ENCODE results near the gene CORO2B. TPM values are rescaled to one million over a fixed set of nuclear protein-coding genes. Genes with fewer than 3 reads are reported as not detected.

Gene CORO2B
- polyA plus RNA-seq, 1 donor from 2014 or later, result 15.1 TPM

DNA sequence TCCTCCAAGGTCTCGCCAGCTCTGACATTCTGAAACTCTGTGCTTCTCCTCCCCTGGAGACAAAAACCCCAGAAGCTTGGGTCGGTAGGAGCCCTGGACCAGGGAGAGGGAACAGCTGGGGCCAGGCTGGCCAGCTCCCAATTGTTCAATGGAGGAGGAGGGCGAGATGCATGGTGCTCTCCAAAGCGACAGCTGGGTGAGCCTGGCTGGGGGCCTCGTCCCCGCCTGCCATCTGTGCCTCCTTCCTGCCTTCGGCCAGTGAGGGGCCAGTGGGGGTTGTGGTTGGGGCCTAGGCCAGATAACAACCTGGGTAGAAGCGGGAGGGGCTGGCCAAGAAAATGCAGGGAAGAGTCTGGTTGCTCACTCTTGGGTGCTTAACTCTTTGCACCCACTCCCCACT lies 79.4 kb downstream of the CORO2B start:
- no peak overlapping the region for H3K27ac ChIP-seq (ENCODE audit: low read length)
- no peak overlapping the region for H3K4me3 ChIP-seq (ENCODE audit: low read length)
- H3K9me2 ChIP-seq (ENCODE audit: insufficient read depth, low read length), result no peaks in the 10 kb centered on the region
- no peaks in the 10 kb centered on the region for H4K20me1 ChIP-seq (ENCODE audit: insufficient read depth)
- H2AFZ ChIP-seq (ENCODE audit: low read depth, low read length), result no peak overlapping the region
- H3K27me3 ChIP-seq (ENCODE audit: insufficient read depth, low read depth, low read length), result no peaks in the 10 kb centered on the region
- no peaks in the 10 kb centered on the region for H3K9me3 ChIP-seq (ENCODE audit: low read length)
- no peak overlapping the region for H3K4me2 ChIP-seq (ENCODE audit: low read length)
- no peaks in the 10 kb centered on the region for H3K79me2 ChIP-seq (replicated peaks; ENCODE audit: insufficient read depth, low read length)
- H3K9ac ChIP-seq (ENCODE audit: low read length), result no peak overlapping the region
- no peaks in the 10 kb centered on the region for H3F3A ChIP-seq (ENCODE audit: insufficient read depth, low read length, poor library complexity, severe bottlenecking)
- TF ChIP-seq, protein P1, sequence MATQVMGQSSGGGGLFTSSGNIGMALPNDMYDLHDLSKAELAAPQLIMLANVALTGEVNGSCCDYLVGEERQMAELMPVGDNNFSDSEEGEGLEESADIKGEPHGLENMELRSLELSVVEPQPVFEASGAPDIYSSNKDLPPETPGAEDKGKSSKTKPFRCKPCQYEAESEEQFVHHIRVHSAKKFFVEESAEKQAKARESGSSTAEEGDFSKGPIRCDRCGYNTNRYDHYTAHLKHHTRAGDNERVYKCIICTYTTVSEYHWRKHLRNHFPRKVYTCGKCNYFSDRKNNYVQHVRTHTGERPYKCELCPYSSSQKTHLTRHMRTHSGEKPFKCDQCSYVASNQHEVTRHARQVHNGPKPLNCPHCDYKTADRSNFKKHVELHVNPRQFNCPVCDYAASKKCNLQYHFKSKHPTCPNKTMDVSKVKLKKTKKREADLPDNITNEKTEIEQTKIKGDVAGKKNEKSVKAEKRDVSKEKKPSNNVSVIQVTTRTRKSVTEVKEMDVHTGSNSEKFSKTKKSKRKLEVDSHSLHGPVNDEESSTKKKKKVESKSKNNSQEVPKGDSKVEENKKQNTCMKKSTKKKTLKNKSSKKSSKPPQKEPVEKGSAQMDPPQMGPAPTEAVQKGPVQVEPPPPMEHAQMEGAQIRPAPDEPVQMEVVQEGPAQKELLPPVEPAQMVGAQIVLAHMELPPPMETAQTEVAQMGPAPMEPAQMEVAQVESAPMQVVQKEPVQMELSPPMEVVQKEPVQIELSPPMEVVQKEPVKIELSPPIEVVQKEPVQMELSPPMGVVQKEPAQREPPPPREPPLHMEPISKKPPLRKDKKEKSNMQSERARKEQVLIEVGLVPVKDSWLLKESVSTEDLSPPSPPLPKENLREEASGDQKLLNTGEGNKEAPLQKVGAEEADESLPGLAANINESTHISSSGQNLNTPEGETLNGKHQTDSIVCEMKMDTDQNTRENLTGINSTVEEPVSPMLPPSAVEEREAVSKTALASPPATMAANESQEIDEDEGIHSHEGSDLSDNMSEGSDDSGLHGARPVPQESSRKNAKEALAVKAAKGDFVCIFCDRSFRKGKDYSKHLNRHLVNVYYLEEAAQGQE (IDR thresholded peaks at IDR 0.05; ENCODE audit: borderline replicate concordance), result no peak
- TF ChIP-seq TAF1 (IDR thresholded peaks at IDR 0.05; ENCODE audit: low read depth), result no peak
- TF ChIP-seq, protein P2, sequence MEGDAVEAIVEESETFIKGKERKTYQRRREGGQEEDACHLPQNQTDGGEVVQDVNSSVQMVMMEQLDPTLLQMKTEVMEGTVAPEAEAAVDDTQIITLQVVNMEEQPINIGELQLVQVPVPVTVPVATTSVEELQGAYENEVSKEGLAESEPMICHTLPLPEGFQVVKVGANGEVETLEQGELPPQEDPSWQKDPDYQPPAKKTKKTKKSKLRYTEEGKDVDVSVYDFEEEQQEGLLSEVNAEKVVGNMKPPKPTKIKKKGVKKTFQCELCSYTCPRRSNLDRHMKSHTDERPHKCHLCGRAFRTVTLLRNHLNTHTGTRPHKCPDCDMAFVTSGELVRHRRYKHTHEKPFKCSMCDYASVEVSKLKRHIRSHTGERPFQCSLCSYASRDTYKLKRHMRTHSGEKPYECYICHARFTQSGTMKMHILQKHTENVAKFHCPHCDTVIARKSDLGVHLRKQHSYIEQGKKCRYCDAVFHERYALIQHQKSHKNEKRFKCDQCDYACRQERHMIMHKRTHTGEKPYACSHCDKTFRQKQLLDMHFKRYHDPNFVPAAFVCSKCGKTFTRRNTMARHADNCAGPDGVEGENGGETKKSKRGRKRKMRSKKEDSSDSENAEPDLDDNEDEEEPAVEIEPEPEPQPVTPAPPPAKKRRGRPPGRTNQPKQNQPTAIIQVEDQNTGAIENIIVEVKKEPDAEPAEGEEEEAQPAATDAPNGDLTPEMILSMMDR (IDR thresholded peaks at IDR 0.05; ENCODE audit: poor library complexity, severe bottlenecking), result no peak
- no peak for TF ChIP-seq RAD21 (conservative IDR thresholded peaks at IDR 0.05)
- no peaks in the 10 kb centered on the region for H3K36me3 ChIP-seq (ENCODE audit: insufficient read depth, low read length)

DNA sequence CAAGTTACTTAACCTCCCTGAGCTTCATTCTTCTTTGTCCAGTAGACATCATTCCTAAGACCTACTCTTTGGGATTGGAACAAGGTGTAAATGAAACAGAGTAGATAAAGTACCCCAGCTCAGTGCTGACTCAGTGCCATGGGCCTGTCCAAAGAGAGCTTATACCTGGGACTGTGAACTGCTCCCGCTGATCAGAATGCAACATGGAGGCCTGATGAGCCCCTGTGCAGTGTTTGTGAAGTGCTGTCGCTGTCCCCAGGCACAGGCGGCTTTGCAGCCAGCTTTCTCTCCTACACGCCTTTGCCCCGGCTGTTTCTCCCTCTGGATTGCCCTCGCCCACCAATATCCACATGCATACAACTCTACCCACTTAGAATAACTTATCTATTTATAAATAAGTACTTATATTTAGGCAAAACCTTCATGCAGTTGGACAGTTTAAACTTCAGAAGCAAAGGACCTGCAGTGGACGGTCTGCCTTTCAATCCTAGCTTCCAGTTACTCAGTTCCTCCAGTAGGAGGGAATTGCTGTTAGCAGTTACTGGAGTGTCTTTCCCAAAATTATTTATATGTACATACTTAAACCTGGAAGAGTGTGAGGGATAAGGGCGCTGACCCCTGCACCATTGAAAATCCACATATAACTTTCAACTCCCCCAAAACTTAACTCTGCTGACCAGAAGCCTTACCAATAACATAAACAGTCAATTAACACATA lies 80.0 kb downstream of the CORO2B start:
- H2AFZ ChIP-seq (ENCODE audit: low read depth, low read length), result no peak overlapping the region

More for the DNA sequence above, 80.0 kb downstream of the CORO2B start:
- Histone ChIP-seq H3K4me2 (ENCODE audit: low read length) (no peak overlapping the region), H3F3A (ENCODE audit: insufficient read depth, low read length, poor library complexity, severe bottlenecking) (no peaks in the 10 kb centered on the region), H3K9me2 (ENCODE audit: insufficient read depth, low read length) (no peaks in the 10 kb centered on the region), H3K9me3 (ENCODE audit: low read length) (no peaks in the 10 kb centered on the region), H3K27me3 (ENCODE audit: insufficient read depth, low read depth, low read length) (no peaks in the 10 kb centered on the region), H3K4me3 (ENCODE audit: low read length) (no peak overlapping the region), H3K36me3 (ENCODE audit: insufficient read depth, low read length) (no peaks in the 10 kb centered on the region), H3K9ac (ENCODE audit: low read length) (no peak overlapping the region), H3K79me2 (replicated peaks; ENCODE audit: insufficient read depth, low read length) (no peaks in the 10 kb centered on the region), H4K20me1 (ENCODE audit: insufficient read depth) (no peaks in the 10 kb centered on the region), H3K27ac (ENCODE audit: low read length) (no peak overlapping the region)
- TF ChIP-seq, protein P1 (IDR thresholded peaks at IDR 0.05; ENCODE audit: borderline replicate concordance), result no peak
- no peak for TF ChIP-seq POLR2AphosphoS5 (IDR thresholded peaks at IDR 0.05)
- no peak for TF ChIP-seq SMC3 (conservative IDR thresholded peaks at IDR 0.05; ENCODE audit: poor library complexity)
- TF ChIP-seq RAD21 (conservative IDR thresholded peaks at IDR 0.05), result no peak
- TF ChIP-seq MXI1 (conservative IDR thresholded peaks at IDR 0.05; ENCODE audit: poor library complexity, severe bottlenecking), result no peak
- TF ChIP-seq, protein P2 (IDR thresholded peaks at IDR 0.05; ENCODE audit: poor library complexity, severe bottlenecking), result no peak
- no peak for TF ChIP-seq EP300 (conservative IDR thresholded peaks at IDR 0.05; ENCODE audit: poor library complexity, severe bottlenecking)
- no peak for TF ChIP-seq EZH2 (IDR thresholded peaks at IDR 0.05; ENCODE audit: borderline replicate concordance, insufficient read depth, low read length, poor library complexity, severe bottlenecking)
- no peak for TF ChIP-seq TAF1 (IDR thresholded peaks at IDR 0.05; ENCODE audit: low read depth)

Measured in neural cell (in vitro differentiated cells).